Activated naive CD4-positive, alpha-beta T cell treated with anti-CD3 and anti-CD28 coated beads, Interleukin-2, amount 50 U/mL, for 16 hours (primary cell): ENCODE results near the gene LOXL4.

Experiments used
- DNase-seq: peaks from one replicate; pipeline ENCODE4 v3.0.0-alpha.2; 2020

LOXL4 gene

GRCh38 chr10:98294270-98294627 is 26.3 kb upstream of the LOXL4 start:
- DNase-seq: no peak

- no peak for DNase-seq
These were observed 25.7 kb upstream of the LOXL4 start for GRCh38 chr10:98293550-98294269.

- no peak for DNase-seq
These were observed 25.0 kb upstream of the LOXL4 start for GRCh38 chr10:98292971-98293370.

- DNase-seq: no peak
These were observed 21.8 kb upstream of the LOXL4 start for GRCh38 chr10:98289802-98290209.

- DNase-seq: no peak
These were observed 19.3 kb upstream of the LOXL4 start for GRCh38 chr10:98287321-98287720.

- DNase-seq: no peak
These were observed 18.4 kb upstream of the LOXL4 start for GRCh38 chr10:98286419-98286818.

- DNase-seq: no peak
These were observed 17.4 kb upstream of the LOXL4 start for GRCh38 chr10:98285416-98285815.

GRCh38 chr10:98276311-98276710 is 8.3 kb upstream of the LOXL4 start:
- DNase-seq: no peak

GRCh38 chr10:98274562-98274961 is 6.6 kb upstream of the LOXL4 start:
- DNase-seq: no peak

- DNase-seq: no peak
These were observed 5.3 kb upstream of the LOXL4 start for GRCh38 chr10:98273057-98273850.

GRCh38 chr10:98272656-98273055 is 4.7 kb upstream of the LOXL4 start:
- DNase-seq: no peak

- DNase-seq: no peak
These were observed 4.3 kb upstream of the LOXL4 start for GRCh38 chr10:98272245-98272644.

- DNase-seq: no peak
These were observed 2.8 kb upstream of the LOXL4 start for GRCh38 chr10:98270786-98271185.

GRCh38 chr10:98270073-98270740 is 2.2 kb upstream of the LOXL4 start:
- no peak for DNase-seq

GRCh38 chr10:98269435-98269912 is 1.5 kb upstream of the LOXL4 start:
- no peak for DNase-seq

GRCh38 chr10:98268694-98269431 is 869 bp upstream of the LOXL4 start:
- DNase-seq: no peak

GRCh38 chr10:98267069-98267893 is 713 bp downstream of the LOXL4 start:
- DNase-seq: no peak

- no peak for DNase-seq
These were observed 1.3 kb downstream of the LOXL4 start for GRCh38 chr10:98266647-98267046.

GRCh38 chr10:98265403-98266378 is 2.3 kb downstream of the LOXL4 start:
- no peak for DNase-seq

- no peak for DNase-seq
These were observed 3.5 kb downstream of the LOXL4 start for GRCh38 chr10:98264378-98265065.
